ENCODE results near the gene HGF. TPM values are rescaled to one million over a fixed set of nuclear protein-coding genes. Genes with fewer than 3 reads are reported as not detected.

The HGF gene
- total and polyA plus RNA-seq, 3 experiments from 2014 or later = not detected

DNA sequence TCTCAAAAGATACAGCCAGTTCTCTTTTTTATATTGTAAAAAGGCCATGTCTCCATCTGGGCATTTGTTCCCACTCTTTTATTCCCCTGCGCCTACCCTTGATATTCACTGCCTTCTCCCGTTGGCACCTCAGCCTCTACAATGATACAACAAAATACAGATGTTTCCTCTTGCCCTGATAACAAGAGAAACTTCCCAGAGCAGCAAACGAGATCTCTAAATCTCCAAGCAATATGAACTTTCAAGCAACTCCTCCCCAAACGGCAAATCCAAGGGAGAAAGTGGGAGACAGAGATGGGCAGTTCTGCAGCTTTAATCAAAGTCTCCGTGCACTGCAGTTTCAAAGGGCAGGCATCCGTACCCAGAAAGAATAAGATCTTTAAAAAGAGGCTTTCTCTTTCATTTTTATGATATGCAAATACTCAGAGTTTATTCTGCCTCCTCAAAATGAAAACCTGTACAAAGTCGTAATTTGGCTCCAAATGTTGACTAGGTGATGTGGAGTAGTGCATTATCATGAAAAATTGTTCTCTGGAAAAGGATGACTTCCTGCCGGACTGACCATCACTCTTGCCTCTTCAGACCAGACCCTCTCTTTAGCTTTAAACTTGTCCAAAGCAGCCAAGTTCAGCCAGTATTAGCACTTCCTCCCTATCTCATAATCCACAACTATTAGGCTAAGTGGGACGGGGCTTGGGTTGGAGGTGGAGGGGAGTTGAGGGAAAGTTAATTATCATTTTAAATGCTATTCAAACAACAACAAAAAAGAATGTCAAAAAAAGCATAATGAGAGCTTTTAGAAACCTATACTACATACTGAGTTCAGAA is 682 bp downstream of the HGF start:
- no peaks in the 10 kb centered on the region for H3K27me3 ChIP-seq (ENCODE audit: insufficient read depth, low read length, poor library complexity, severe bottlenecking)
- no peaks in the 10 kb centered on the region for H3K9me3 ChIP-seq (ENCODE audit: low read length)
- H3K27ac Mint-ChIP-seq = no peak overlapping the region
- H3K4me1 Mint-ChIP-seq = no peaks in the 10 kb centered on the region
- H3K4me3 ChIP-seq (ENCODE audit: low read length) = no peak overlapping the region
- no peaks in the 10 kb centered on the region for H3K36me3 ChIP-seq (ENCODE audit: insufficient read depth, low read length)
- H3K36me3 Mint-ChIP-seq = no peaks in the 10 kb centered on the region
- H3K9me3 Mint-ChIP-seq = peaks cover 5 to 28% (median 14%) of the 10 kb centered on the region in 5 donors
- H3K27me3 Mint-ChIP-seq = no peaks in the 10 kb centered on the region
- no peak overlapping the region for H3K27ac ChIP-seq (ENCODE audit: low read depth, low read length)
- ChIA-PET CTCF (no interaction called here), POLR2A (no interaction called here)
- no peaks in the 10 kb centered on the region for H3K4me1 ChIP-seq (ENCODE audit: insufficient read depth, low read length)
- H3K4me3 Mint-ChIP-seq = no peak overlapping the region
- DNase-seq = no peak

DNA sequence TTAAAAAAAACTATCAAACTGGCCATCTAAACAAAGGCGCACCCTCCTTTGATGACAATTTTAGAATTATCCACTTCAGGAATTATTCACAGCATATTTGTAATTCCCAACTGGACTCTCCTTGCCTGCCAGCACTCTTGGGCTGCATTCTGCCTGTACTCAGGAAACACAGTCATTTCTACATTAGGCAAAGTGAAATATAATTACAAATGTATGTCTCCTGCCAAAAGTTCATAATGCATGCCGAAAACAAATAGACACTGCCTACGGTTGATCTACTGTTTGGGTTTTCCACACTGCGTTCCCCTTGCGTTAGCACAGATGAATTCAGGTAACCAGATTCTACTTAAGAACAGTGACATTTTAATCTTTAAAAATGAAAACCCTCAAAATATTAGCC is 1.9 kb downstream of the HGF start:
- Mint-ChIP-seq H3K4me1 (no peaks in the 10 kb centered on the region), H3K9me3 (peaks cover 10 to 26% (median 13%) of the 10 kb centered on the region in 5 donors), H3K27me3 (no peaks in the 10 kb centered on the region), H3K4me3 (no peak overlapping the region), H3K27ac (no peak overlapping the region), H3K36me3 (no peaks in the 10 kb centered on the region)
- H3K27ac ChIP-seq (ENCODE audit: low read depth, low read length) = no peak overlapping the region
- H3K4me1 ChIP-seq (ENCODE audit: insufficient read depth, low read length) = no peaks in the 10 kb centered on the region
- POLR2A ChIA-PET = no interaction called here
- no peaks in the 10 kb centered on the region for H3K27me3 ChIP-seq (ENCODE audit: insufficient read depth, low read length, poor library complexity, severe bottlenecking)
- no peak for DNase-seq
- H3K4me3 ChIP-seq (ENCODE audit: low read length) = no peak overlapping the region
- no peaks in the 10 kb centered on the region for H3K9me3 ChIP-seq (ENCODE audit: low read length)
- CTCF ChIA-PET = no interaction called here
- no peaks in the 10 kb centered on the region for H3K36me3 ChIP-seq (ENCODE audit: insufficient read depth, low read length)

DNA sequence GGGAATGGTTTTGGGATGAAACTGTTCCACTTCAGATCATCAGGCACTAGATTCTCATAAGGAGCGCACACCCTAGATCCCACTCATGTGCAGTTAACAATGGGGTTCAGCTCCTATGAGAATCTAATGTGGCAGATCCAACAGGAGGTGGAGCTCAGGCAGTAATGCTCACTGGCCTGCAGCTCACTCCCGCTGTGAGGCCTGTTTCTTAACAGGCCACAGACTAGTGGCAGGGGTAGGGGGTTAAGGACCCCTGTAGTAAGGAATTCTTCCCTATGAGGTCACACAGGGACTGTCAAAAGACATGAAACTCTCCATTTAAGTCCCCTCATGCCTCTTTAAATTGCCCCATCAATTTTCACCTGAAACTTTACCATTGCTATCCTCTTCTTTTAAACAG is 8.0 kb downstream of the HGF start:
- CTCF ChIA-PET = no interaction called here
- Mint-ChIP-seq H3K9me3 (peaks cover 0 to 19% (median 10%) of the 10 kb centered on the region in 5 donors), H3K4me1 (no peaks in the 10 kb centered on the region), H3K27ac (no peak overlapping the region), H3K27me3 (no peaks in the 10 kb centered on the region), H3K4me3 (no peak overlapping the region), H3K36me3 (no peaks in the 10 kb centered on the region)
- H3K4me1 ChIP-seq (ENCODE audit: insufficient read depth, low read length) = no peaks in the 10 kb centered on the region
- no peak overlapping the region for H3K27ac ChIP-seq (ENCODE audit: low read depth, low read length)
- H3K4me3 ChIP-seq (ENCODE audit: low read length) = no peak overlapping the region
- H3K27me3 ChIP-seq (ENCODE audit: insufficient read depth, low read length, poor library complexity, severe bottlenecking) = no peaks in the 10 kb centered on the region
- H3K36me3 ChIP-seq (ENCODE audit: insufficient read depth, low read length) = no peaks in the 10 kb centered on the region
- DNase-seq = no peak
- POLR2A ChIA-PET = no interaction called here
- no peaks in the 10 kb centered on the region for H3K9me3 ChIP-seq (ENCODE audit: low read length)

DNA sequence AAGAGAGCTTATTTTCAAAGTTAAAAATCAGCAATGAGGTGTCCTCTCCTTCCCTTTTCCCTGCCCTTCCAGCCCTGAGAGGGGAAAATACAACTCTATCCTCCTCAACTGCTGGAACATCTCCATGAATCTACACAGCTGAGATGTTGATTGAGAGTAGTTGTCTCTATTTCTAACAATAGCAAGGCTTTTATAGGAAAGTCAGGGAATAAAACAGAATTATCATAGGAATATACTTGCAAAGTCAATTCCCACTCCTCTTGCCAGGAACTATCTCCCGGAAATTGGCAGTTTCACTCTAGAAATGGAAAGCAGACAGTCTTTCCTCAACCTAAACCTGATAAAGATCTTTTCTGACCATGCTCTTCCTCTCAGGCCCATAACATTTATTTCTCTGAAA is 8.8 kb downstream of the HGF start:
- POLR2A ChIA-PET = no interaction called here
- no peak for DNase-seq
- Mint-ChIP-seq H3K36me3 (no peaks in the 10 kb centered on the region), H3K4me1 (no peaks in the 10 kb centered on the region), H3K9me3 (peaks cover 0 to 18% (median 10%) of the 10 kb centered on the region in 5 donors), H3K4me3 (no peak overlapping the region), H3K27me3 (no peaks in the 10 kb centered on the region), H3K27ac (no peak overlapping the region)
- Histone ChIP-seq H3K4me3 (ENCODE audit: low read length) (no peak overlapping the region), H3K4me1 (ENCODE audit: insufficient read depth, low read length) (no peaks in the 10 kb centered on the region), H3K36me3 (ENCODE audit: insufficient read depth, low read length) (no peaks in the 10 kb centered on the region), H3K27me3 (ENCODE audit: insufficient read depth, low read length, poor library complexity, severe bottlenecking) (no peaks in the 10 kb centered on the region), H3K9me3 (ENCODE audit: low read length) (no peaks in the 10 kb centered on the region), H3K27ac (ENCODE audit: low read depth, low read length) (no peak overlapping the region)
- CTCF ChIA-PET = no interaction called here

DNA sequence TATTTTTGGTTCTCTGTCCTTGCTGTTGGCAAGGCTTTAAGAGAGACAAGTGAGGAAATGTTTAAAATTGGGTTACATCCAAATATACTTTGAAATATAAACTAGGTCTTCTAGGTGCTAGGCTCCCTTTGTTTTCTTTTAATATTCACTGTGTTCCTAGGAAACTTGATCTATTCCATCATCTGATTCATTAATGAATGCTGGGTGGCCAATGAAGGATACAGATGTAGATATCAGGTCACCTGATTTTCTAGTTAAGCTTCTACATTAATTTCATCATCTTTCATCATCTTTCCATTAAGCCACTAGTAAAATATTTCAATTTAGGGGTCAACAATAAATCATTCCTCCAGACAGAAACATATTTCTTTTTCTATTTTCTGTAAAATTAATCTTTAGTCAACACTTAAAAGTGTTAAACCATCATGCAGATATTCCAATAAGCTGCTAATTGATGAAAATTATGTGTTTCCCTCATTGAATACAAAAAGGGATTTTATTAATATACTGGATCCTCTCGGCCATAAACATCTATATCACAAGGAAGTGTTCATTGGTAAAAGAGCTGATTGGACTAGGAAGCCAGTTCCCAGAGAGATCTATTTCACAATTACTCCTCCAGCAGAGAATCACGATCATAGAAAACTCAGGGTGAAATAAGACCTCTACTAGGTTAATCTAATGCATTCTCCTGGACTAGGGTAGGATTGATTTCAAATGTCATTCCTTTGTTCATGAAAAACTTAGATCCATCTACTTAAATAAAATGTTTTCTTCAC is 14.7 kb downstream of the HGF start:
- no peaks in the 10 kb centered on the region for H3K36me3 ChIP-seq (ENCODE audit: insufficient read depth, low read length)
- H3K27ac ChIP-seq (ENCODE audit: low read depth, low read length) = no peak overlapping the region
- ChIA-PET CTCF (no interaction called here), POLR2A (no interaction called here)
- H3K9me3 ChIP-seq (ENCODE audit: low read length) = no peaks in the 10 kb centered on the region
- no peak overlapping the region for H3K4me3 ChIP-seq (ENCODE audit: low read length)
- Mint-ChIP-seq H3K27me3 (no peaks in the 10 kb centered on the region), H3K27ac (no peak overlapping the region), H3K9me3 (peaks cover 0 to 45% (median 0%) of the 10 kb centered on the region in 5 donors), H3K4me3 (no peak overlapping the region), H3K36me3 (no peaks in the 10 kb centered on the region), H3K4me1 (no peaks in the 10 kb centered on the region)
- no peak for DNase-seq
- no peaks in the 10 kb centered on the region for H3K4me1 ChIP-seq (ENCODE audit: insufficient read depth, low read length)
- no peaks in the 10 kb centered on the region for H3K27me3 ChIP-seq (ENCODE audit: insufficient read depth, low read length, poor library complexity, severe bottlenecking)

DNA sequence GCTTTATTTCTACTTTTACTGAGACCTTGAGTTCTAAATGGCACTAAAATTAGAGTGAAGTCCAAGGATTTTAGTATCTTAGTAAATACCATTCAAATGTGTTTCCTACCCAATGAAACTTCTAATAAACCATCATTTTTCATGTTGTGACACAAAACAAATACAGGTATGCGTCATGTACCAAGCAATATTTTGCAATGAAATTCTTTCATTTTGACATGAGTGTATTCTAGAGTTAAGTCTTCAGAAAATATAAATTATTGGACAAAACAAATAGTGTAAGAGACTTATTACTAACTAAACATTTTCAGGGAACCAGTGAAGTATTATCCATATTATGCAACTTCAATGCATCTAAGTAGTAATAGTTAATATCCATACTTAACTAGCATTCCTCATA is 16.5 kb downstream of the HGF start:
- H3K27me3 ChIP-seq (ENCODE audit: insufficient read depth, low read length, poor library complexity, severe bottlenecking) = no peaks in the 10 kb centered on the region
- no peak overlapping the region for H3K27ac ChIP-seq (ENCODE audit: low read depth, low read length)
- CTCF ChIA-PET = no interaction called here
- DNase-seq = no peak
- H3K9me3 ChIP-seq (ENCODE audit: low read length) = no peaks in the 10 kb centered on the region
- POLR2A ChIA-PET = no interaction called here
- Mint-ChIP-seq H3K36me3 (no peaks in the 10 kb centered on the region), H3K4me1 (no peaks in the 10 kb centered on the region), H3K9me3 (peaks cover 0 to 45% (median 0%) of the 10 kb centered on the region in 5 donors), H3K27me3 (no peaks in the 10 kb centered on the region), H3K27ac (no peak overlapping the region), H3K4me3 (no peak overlapping the region)
- no peaks in the 10 kb centered on the region for H3K36me3 ChIP-seq (ENCODE audit: insufficient read depth, low read length)
- H3K4me1 ChIP-seq (ENCODE audit: insufficient read depth, low read length) = no peaks in the 10 kb centered on the region
- H3K4me3 ChIP-seq (ENCODE audit: low read length) = no peak overlapping the region

DNA sequence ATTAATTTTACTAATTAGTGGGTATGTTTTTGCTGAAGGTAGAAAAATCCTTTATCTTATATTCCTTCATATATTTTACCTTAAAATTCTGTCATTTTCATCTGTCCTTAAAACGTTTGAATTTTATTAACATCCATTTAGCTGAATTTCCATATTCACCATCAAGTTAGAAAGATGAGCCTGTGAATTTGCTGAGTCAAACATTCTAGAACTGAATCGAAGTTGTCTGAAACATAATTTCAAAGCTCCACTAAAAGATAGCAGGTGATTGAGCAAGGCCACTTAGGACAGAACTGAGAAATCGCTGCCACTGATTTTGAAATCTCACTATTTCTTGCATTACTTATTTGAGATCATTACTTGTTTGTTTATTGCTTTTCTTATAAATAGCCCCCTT is 17.5 kb downstream of the HGF start:
- Mint-ChIP-seq H3K27me3 (no peaks in the 10 kb centered on the region), H3K9me3 (peaks cover 0 to 45% (median under 1%) of the 10 kb centered on the region in 5 donors), H3K4me1 (no peaks in the 10 kb centered on the region), H3K27ac (no peak overlapping the region), H3K4me3 (no peak overlapping the region), H3K36me3 (no peaks in the 10 kb centered on the region)
- Histone ChIP-seq H3K4me3 (ENCODE audit: low read length) (no peak overlapping the region), H3K4me1 (ENCODE audit: insufficient read depth, low read length) (no peaks in the 10 kb centered on the region), H3K9me3 (ENCODE audit: low read length) (no peaks in the 10 kb centered on the region), H3K27me3 (ENCODE audit: insufficient read depth, low read length, poor library complexity, severe bottlenecking) (no peaks in the 10 kb centered on the region), H3K27ac (ENCODE audit: low read depth, low read length) (no peak overlapping the region), H3K36me3 (ENCODE audit: insufficient read depth, low read length) (no peaks in the 10 kb centered on the region)
- CTCF ChIA-PET = no interaction called here
- no peak for DNase-seq
- POLR2A ChIA-PET = no interaction called here

DNA sequence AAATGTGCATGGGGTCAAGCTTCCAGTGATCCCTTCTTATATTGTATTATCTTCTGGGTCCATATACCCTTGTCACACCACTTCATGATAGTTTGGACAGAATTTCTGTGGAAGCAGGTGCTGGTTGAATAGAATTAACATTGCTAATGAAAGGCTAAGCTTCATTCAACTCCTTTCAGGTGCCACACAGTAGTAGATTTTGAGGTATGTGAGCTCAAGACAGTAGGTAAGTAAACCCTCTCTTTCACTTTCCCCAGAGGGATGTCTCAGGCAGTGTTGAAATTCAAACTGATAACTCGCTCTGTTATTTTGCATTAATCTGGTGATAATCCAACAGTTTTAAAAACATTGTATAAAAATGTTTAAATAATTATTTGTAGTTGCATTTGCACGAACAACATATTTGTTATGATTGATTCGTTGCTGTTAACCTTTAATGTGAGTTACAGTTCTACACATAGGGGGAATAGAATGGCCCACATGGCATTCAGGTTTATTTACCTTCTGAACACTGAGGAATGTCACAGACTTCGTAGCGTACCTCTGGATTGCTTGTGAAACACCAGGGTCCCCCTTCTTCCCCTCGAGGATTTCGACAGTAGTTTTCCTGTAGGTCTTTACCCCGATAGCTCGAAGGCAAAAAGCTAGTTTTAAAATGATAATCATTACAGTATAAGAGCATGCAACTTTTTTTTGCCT is 18.1 kb downstream of the HGF start:
- H3K4me1 Mint-ChIP-seq = no peaks in the 10 kb centered on the region
- no peaks in the 10 kb centered on the region for H3K9me3 ChIP-seq (ENCODE audit: low read length)
- H3K36me3 Mint-ChIP-seq = no peaks in the 10 kb centered on the region
- CTCF ChIA-PET = no interaction called here
- H3K27me3 Mint-ChIP-seq = no peaks in the 10 kb centered on the region
- H3K4me3 ChIP-seq (ENCODE audit: low read length) = no peak overlapping the region
- H3K36me3 ChIP-seq (ENCODE audit: insufficient read depth, low read length) = no peaks in the 10 kb centered on the region
- no peaks in the 10 kb centered on the region for H3K4me1 ChIP-seq (ENCODE audit: insufficient read depth, low read length)
- H3K27me3 ChIP-seq (ENCODE audit: insufficient read depth, low read length, poor library complexity, severe bottlenecking) = no peaks in the 10 kb centered on the region
- POLR2A ChIA-PET = no interaction called here
- H3K27ac Mint-ChIP-seq = no peak overlapping the region
- H3K9me3 Mint-ChIP-seq = peaks cover 0 to 45% (median 2%) of the 10 kb centered on the region in 5 donors
- no peak for DNase-seq
- no peak overlapping the region for H3K4me3 Mint-ChIP-seq
- no peak overlapping the region for H3K27ac ChIP-seq (ENCODE audit: low read depth, low read length)

Measured in CD8-positive, alpha-beta memory T cell (primary cell).